ENCODE data around the gene TNS3. TPM values are rescaled to one million over a fixed set of nuclear protein-coding genes. Genes with fewer than 3 reads are reported as not detected.

The TNS3 gene
- total and polyA plus RNA-seq, 10 of the 15 experiments (the other 5 are each of a cell fraction or from before 2014, with no cell fraction given): 0.27 to 2.7 (median 0.79) TPM

- H3K4me2 ChIP-seq (ENCODE audit: control insufficient read depth, insufficient read depth): no peak overlapping the region
- CTCF ChIA-PET: interaction anchor here (0.5 kb wide), 1 partner anchor 203 kb away, joined by 3 read pairs; no protein-coding TSS in a partner anchor
- SMC1A ChIA-PET (ENCODE audit: uncharacterized antibody, unreplicated experiment): no interaction called here
- in situ Hi-C loops (cut with MboI): no loop called here
- no peaks in the 10 kb centered on the region for H4K20me1 ChIP-seq (ENCODE audit: control insufficient read depth, insufficient read depth)
- no peaks in the 10 kb centered on the region for H3K36me3 ChIP-seq (ENCODE audit: control insufficient read depth in 2 of 2, insufficient read depth in 2 of 2, low read length in 1 of 2)
- no peaks in the 10 kb centered on the region for H3K9me3 ChIP-seq (replicated peaks; ENCODE audit: control insufficient read depth, insufficient read depth, low read length)
- POLR2A ChIA-PET: no interaction called here
- ATAC-seq: no peak
- no TSS peak for BruUV-seq (replicated peaks)
- intact Hi-C loops (cut with micrococcal nuclease; ENCODE audit: unreplicated experiment): no loop called here
- H3K9ac ChIP-seq (ENCODE audit: control insufficient read depth, insufficient read depth, low read length): no peak overlapping the region
- FAIRE-seq: no peak
- no peak overlapping the region for H2AFZ ChIP-seq (ENCODE audit: control insufficient read depth, low read depth, low read length)
- H3K27me3 ChIP-seq (replicated peaks in 1 of 2; ENCODE audit: control insufficient read depth in 2 of 2, insufficient read depth in 2 of 2, low read length in 1 of 2): no peaks in the 10 kb centered on the region; a peak in 2 of 4 replicates
- 8% methylated on average over 8 of the region's 8 CpGs for WGBS (ENCODE audit: insufficient coverage, insufficient replicate concordance, low lambda C conversion rate, missing lambda C conversion rate)
- no peak overlapping the region for H3K4me3 ChIP-seq
- no peak for DNase-seq (ENCODE audit: low read depth, low spot score)
- no peaks in the 10 kb centered on the region for H3K4me1 ChIP-seq (ENCODE audit: control insufficient read depth, insufficient read depth, low read length)
- RAD21 ChIA-PET (ENCODE audit: unreplicated experiment): no interaction called here
- no peak overlapping the region for H3K27ac ChIP-seq (ENCODE audit: control insufficient read depth, insufficient read depth)
- TF ChIP-seq ZNF384 (IDR thresholded peaks at IDR 0.05; ENCODE audit: borderline replicate concordance, low read depth, low read length) (no peak), SREBF2 (IDR thresholded peaks at IDR 0.05; ENCODE audit: low read length) (no peak), MEF2B (IDR thresholded peaks at IDR 0.05; ENCODE audit: partially characterized antibody, poor library complexity, severe bottlenecking) (no peak), PML (IDR thresholded peaks at IDR 0.05; ENCODE audit: low read length) (no peak), JUNB (IDR thresholded peaks at IDR 0.05) (no peak)
- TF ChIP-seq, protein P1, sequence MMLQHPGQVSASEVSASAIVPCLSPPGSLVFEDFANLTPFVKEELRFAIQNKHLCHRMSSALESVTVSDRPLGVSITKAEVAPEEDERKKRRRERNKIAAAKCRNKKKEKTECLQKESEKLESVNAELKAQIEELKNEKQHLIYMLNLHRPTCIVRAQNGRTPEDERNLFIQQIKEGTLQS (IDR thresholded peaks at IDR 0.05; ENCODE audit: borderline replicate concordance, extremely low read depth, low read depth, low read length): no peak
- TF ChIP-seq, protein P2, sequence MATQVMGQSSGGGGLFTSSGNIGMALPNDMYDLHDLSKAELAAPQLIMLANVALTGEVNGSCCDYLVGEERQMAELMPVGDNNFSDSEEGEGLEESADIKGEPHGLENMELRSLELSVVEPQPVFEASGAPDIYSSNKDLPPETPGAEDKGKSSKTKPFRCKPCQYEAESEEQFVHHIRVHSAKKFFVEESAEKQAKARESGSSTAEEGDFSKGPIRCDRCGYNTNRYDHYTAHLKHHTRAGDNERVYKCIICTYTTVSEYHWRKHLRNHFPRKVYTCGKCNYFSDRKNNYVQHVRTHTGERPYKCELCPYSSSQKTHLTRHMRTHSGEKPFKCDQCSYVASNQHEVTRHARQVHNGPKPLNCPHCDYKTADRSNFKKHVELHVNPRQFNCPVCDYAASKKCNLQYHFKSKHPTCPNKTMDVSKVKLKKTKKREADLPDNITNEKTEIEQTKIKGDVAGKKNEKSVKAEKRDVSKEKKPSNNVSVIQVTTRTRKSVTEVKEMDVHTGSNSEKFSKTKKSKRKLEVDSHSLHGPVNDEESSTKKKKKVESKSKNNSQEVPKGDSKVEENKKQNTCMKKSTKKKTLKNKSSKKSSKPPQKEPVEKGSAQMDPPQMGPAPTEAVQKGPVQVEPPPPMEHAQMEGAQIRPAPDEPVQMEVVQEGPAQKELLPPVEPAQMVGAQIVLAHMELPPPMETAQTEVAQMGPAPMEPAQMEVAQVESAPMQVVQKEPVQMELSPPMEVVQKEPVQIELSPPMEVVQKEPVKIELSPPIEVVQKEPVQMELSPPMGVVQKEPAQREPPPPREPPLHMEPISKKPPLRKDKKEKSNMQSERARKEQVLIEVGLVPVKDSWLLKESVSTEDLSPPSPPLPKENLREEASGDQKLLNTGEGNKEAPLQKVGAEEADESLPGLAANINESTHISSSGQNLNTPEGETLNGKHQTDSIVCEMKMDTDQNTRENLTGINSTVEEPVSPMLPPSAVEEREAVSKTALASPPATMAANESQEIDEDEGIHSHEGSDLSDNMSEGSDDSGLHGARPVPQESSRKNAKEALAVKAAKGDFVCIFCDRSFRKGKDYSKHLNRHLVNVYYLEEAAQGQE (IDR thresholded peaks at IDR 0.05; ENCODE audit: low read depth, low read length): no peak
- TF ChIP-seq, protein P3, sequence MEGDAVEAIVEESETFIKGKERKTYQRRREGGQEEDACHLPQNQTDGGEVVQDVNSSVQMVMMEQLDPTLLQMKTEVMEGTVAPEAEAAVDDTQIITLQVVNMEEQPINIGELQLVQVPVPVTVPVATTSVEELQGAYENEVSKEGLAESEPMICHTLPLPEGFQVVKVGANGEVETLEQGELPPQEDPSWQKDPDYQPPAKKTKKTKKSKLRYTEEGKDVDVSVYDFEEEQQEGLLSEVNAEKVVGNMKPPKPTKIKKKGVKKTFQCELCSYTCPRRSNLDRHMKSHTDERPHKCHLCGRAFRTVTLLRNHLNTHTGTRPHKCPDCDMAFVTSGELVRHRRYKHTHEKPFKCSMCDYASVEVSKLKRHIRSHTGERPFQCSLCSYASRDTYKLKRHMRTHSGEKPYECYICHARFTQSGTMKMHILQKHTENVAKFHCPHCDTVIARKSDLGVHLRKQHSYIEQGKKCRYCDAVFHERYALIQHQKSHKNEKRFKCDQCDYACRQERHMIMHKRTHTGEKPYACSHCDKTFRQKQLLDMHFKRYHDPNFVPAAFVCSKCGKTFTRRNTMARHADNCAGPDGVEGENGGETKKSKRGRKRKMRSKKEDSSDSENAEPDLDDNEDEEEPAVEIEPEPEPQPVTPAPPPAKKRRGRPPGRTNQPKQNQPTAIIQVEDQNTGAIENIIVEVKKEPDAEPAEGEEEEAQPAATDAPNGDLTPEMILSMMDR (IDR thresholded peaks at IDR 0.05 in 2 of 3, conservative IDR thresholded peaks at IDR 0.05 in 1 of 3; ENCODE audit: control insufficient read depth in 2 of 3, extremely low read depth in 1 of 3, insufficient read depth in 1 of 3, low read depth in 3 of 3, low read length in 3 of 3): peak in 1 of 3 experiments; percentile 22; a peak in 1 of 6 replicates
- H3K79me2 ChIP-seq (ENCODE audit: control insufficient read depth, insufficient read depth, low read length): no peaks in the 10 kb centered on the region
Measured at GRCh38 chr7:47232751-47233412, 349.0 kb downstream of the TNS3 start.

All from GM12878 (cell line).